ENCODE results near the gene RNU11.
A peak's percentile ranks its signal among the peaks of the same experiment; 100 is the strongest.
"Not testable (repeated sequence)": the region's sequence is repeated elsewhere in the genome, so short reads cannot be mapped to it uniquely, and the experiment has no call there.

RNU11 gene

DNA sequence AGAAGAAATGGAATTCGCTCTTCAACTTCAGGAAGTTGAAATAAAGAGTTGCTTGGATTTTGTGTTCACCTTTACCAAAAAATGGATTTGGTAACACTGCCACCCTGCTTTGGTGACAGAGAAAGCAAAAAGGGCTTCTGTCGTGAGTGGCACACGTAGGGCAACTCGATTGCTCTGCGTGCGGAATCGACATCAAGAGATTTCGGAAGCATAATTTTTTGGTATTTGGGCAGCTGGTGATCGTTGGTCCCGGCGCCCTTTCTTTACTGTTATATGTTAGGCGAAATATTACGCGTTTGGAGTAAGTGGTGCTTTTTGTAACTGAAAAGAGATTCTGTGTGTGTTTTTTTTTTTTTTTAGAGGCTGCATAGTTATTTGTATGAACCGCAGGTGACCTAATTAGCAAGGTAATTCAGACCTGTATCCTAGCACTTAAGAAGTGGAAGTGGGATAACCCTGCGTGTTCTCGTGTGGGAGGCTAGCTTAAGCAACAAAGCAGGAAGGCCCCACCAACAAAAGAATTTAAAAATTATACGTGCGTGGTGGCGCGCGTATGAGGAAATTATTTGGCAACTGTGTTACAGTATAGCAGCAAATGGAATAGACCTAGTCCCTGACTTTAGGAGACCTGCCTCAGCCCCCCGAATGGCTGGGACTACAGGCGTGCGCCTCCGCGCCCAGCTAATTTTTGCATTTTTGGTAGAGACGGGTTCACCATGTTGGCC is at the start of gene RNU11:
TSS of gene RNU11 (plus strand) at position 127 of the 725 bp plus-strand sequence.
- DNase-seq (ENCODE audit: low read depth in 2 of 2): peak; percentile 75 to 83

DNA sequence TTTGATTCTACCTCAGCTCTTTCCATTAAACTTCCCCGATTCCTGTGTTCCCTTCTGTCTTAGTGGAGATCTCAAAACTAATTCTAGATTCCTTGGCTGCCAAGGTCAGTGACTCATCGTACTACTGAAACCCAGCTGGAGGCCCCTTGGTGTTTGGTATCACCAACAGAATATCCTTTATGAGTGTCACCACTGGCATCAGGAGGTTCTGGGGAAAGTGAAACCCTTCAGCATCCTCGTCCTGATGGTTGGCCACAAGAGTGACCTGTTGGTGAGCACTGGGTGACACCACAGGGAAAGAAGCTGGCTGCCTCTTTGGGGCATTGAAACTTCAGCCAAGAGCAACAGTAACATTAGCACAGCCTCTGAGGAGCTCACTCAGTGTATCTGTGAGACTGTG is 46.7 kb upstream of the RNU11 start:
- no peak for DNase-seq (ENCODE audit: low read depth in 2 of 2)

GRCh38 chr1:28602536-28603439 is 45.6 kb upstream of the RNU11 start:
- DNase-seq (ENCODE audit: low read depth in 2 of 2): no peak

DNA sequence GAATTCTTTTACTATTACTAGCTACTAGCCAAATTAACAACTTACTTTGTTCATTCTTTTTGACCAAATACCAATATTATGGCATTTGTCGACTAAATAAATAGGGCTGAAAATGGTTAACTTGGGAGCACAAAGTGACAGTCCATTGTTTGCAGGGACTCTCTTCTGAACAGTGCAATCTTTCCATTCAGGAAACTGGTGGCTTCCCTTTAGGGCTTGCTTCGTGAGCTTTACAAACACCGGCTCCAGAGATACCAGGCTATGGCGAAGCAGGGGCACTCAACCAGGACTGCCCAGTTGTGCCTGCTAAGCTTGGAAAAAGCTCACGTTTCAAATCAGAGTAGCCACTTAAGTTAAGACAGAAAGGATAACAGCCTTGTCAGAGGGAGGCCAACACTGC is 44.0 kb upstream of the RNU11 start:
- no peak for DNase-seq (ENCODE audit: low read depth in 2 of 2)

GRCh38 chr1:28604962-28605361 is 43.4 kb upstream of the RNU11 start:
- DNase-seq (ENCODE audit: low read depth in 2 of 2): no peak

GRCh38 chr1:28606771-28607170 is 41.6 kb upstream of the RNU11 start:
- no peak for DNase-seq (ENCODE audit: low read depth in 2 of 2)

GRCh38 chr1:28613175-28613574 is 35.2 kb upstream of the RNU11 start:
- DNase-seq (ENCODE audit: low read depth in 2 of 2): no peak

DNA sequence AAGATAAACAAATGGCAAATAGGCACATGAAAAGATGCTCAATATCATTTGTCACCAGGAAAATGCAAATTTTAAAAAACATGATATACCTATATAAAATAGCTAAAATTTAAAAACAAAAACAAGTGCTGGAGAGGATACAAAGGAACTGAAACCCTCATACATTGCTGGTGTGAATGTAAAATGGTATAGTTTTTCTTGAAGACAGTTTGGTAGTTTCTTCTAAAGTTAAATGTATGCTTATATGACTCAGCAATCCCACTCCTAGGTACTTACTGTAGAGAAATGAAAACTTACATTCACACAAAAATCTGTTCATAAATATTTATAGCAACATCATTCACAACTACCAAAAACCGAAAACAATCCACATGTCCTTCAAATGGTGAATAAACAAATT is 16.7 kb upstream of the RNU11 start:
- DNase-seq (ENCODE audit: low read depth in 2 of 2): no peak

- no peak for DNase-seq (ENCODE audit: low read depth in 2 of 2)
Measured at GRCh38 chr1:28632560-28632959, 15.8 kb upstream of the RNU11 start.

GRCh38 chr1:28640766-28641165 is 7.6 kb upstream of the RNU11 start:
- DNase-seq (ENCODE audit: low read depth in 2 of 2): no peak

DNA sequence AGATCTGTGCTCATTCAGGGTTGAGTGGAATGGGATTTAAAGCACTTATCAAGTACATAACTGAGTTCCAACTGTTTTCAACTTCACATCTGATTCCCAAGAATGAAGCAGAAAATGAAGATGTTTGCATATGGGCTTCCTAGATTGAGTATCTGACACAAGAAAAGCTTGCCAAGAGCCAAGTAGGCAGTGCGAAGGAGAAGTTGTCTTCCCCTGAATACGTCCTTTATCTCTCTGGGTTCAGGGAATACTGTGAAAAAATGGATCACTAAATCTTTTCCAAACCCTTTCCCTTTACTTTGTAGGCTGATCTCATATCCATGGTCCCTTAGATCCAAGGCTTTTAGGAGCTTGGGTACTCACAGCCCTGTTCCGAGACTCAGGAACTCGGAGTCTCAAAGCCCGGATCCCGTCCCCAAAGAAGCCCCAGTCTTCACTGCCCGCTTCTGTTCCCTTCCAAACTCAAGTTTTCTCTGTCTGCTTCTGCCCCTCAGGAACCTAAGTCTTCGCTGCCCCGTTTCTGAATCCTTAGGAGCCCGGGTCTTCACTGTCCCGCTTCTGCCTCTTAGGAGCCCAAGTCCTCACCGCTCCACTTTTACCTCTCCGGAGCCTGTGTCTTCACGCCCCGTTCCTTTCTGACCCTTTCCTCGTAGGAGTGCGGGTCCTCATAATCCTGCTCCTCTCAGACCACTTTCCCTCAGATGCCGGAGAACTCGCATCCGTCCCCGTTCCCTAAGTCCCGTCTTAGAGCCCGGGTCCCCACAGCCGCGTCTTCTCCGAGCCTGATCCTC is 6.1 kb upstream of the RNU11 start:
- no peak for DNase-seq (ENCODE audit: low read depth in 2 of 2)

GRCh38 chr1:28642847-28643635 is 5.4 kb upstream of the RNU11 start, which contains the start of gene TAF12:
Gene TAF12 (minus strand): TSS chr1:28643067. CDS start chr1:28622081, 20,986 bp downstream.
- DNase-seq (ENCODE audit: low read depth in 2 of 2): peak; percentile 85 to 86

DNA sequence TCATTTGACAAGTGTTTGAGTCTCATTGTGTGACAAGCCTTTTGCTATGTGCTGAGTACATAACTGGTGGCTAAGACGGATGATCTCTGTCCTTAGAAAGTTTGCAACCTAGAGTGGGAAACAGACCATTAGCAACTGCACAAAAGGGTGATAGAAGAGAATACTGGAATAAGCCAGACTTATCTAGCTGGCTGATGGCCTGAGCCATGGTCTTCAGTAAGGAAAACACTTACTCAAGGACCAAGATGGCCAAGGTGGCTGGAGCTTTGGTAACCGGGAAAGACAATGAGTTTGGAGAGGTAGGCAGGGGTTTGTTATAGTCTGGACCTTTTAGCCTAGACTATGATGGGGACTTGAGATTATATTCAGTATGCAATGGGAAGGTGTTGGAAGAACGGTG is 3.9 kb upstream of the RNU11 start:
- DNase-seq (ENCODE audit: low read depth in 2 of 2): no peak

DNA sequence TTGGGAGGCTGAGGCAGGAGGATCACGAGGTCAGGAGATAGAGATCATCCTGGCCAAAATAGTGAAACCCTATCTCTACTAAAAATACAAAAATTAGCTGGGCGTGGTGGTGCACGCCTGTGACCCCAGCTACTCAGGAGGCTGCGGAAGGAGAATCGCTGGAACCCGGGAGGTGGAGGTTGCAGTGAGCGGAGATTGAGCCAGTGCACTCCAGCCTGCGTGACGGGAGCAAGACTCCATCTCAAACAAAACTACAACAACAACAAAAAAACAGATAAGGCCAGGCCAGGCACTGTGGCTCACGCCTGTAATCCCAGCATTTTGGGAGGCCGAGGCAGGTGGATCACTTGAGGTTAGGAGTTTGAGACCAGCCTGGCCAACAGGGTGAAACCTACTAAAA is 3.0 kb upstream of the RNU11 start:
- DNase-seq (ENCODE audit: low read depth in 2 of 2): not testable (repeated sequence)

- DNase-seq (ENCODE audit: low read depth in 2 of 2): no peak
Measured at GRCh38 chr1:28646040-28646439, 2.4 kb upstream of the RNU11 start.

DNA sequence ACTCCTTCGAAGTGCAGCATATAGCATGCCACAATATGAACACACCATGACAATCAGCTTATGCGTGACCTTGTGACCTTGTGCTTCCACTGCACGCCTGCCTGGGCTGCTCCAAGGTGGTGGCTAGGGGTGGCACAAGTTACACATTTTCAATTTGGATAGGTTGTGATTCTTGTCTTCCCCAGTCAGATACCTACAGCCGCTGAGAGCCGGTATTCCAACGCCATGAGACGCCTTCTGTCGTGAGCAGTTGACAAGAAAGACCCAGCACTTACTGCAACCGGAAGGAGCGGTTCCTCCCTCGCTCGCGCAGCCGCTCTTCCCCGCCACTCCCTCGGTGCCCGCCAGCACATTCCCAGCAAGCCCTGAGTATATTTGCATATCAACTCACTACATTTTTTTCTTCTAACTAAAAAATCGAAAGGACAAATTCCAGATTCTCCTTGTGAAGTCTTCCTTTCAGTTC is 359 bp upstream of the RNU11 start:
- peak; percentile 78 to 83 for DNase-seq (ENCODE audit: low read depth in 2 of 2)

DNA sequence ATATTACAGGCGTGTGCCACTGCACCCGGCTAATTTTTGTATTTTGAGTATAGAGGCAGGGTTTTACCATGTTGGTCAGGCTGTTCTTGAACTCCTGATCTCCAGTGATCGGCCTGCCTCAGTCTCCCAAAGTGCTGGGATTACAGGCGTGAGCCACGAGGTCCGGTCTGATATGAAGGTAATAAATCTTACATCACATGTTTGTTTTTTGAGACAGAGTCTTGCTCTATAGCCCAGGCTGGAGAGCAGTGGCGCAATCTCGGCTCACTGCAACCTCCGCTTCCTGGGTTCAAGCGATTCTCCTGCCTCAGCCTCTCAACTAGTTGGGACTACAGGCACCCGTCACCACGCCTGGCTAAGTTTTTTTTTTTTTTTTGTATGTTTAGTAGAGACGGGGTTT is 4.7 kb downstream of the RNU11 start:
- DNase-seq (ENCODE audit: low read depth in 2 of 2): not testable (repeated sequence)

DNA sequence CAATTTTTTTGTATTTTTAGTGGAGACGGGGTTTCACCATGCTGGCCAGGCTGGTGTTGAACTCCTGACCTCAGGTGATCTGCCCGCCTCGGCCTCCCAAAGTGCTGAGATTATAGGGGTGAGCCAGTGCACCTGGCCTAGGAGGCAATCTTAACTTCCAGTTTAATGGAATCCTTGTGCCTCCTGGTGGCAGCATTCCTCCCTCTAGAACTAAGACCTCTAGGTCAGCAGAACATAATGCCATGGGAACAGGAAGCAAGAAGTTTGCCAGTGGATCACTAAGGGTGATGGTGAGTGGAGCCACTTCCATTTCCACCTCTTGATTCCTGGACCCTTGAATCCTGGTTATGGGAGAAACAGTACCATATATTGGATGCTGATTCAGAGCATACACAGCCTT is 5.5 kb downstream of the RNU11 start:
- not testable (repeated sequence) for DNase-seq (ENCODE audit: low read depth in 2 of 2)

GRCh38 chr1:28655448-28656311 is 7.3 kb downstream of the RNU11 start:
- not testable (repeated sequence) for DNase-seq (ENCODE audit: low read depth in 2 of 2)

GRCh38 chr1:28656335-28656734 is 7.9 kb downstream of the RNU11 start:
- no peak for DNase-seq (ENCODE audit: low read depth in 2 of 2)
